Glomerular visceral epithelial cell (primary cell): ENCODE data around the gene KCNT2.

ENCODE experiments used
- DNase-seq: peaks from one replicate; pipeline ENCODE4 v3.0.0-alpha.2; 2016; ENCODE audit errors: extremely low spot score

The KCNT2 gene

GRCh38 chr1:196401452-196401833, 206.8 kb downstream of the KCNT2 start:
- DNase-seq, result no peak

DNA sequence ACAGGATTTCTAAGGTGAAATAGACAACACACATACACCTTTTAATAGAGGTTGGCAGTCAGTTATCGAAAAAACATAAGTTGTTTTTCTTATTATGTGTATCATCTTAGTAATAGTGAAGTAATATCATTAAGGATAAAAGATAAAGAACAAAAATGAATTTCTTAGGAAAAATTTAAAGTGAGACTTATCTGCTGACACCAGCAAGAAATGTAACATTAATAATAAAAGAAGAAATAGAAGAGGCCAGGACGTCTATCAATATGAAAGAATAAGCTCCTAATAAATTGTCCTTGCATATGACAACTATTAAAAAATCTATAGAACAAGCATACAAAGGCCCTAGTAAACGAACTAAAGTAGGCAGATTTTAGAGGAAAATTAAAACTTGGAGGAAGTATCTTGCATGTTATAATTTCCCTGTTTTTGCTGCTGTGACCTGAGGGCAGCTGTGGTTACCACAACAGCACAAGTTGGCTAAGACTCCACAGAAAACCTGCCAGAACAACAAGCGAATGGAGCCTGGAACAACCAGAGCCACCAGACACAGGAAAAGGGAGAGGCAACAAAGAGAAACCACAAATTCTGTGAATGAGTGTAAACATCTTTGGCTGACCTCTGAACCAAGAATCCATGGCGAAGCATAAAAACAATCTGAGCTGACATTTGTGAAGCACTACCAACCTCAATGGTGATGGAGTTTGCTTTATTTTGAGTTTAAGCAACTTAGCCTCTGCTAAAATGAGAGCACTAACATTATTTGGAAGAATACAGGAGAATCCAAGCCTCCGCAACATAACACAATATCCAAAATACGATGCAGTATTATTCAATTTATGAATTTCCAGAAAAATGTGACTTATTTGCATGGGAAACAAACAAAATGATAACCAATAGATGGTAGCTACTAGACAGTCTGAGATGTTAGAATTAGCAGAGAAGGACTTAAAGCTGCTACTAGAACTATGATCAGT, 207.5 kb downstream of the KCNT2 start:
- peak; percentile 6 for DNase-seq

DNA sequence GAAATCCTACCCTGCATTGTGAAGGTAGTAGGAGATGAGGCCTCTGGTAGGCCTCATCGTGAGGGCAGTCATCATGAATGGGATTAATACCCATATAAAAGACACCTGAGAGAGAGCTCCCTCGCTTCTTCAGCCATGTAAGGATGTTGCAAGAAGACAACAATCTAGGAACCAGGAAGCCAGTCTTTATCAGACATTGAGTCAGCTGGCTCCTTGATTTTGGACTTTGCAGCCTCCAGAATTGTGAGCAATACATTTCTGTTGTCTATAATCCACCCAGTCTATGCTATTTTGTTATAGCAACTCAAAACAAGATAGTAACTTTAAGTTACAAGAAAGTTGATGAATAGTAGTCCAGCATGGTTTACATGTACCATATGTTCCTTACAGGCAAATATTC, 208.5 kb downstream of the KCNT2 start:
- no peak for DNase-seq

DNA sequence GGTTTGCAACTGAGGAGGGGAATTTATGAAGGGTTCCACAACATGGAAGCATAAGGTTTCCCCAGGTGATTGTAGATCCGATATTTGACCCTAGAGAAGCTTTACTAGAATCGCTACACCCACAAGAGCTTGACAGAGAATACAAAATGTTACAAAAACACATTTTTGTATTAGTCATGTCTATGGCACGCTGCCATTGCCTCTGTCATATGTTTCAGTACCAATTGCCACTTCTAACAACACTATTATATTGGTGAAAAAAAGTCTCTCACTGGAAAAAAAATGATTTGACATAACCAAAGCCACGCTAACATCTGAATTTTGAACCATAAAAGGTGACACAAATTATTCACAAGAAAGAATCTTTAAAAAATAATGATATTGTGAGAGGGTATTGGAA, 214.5 kb downstream of the KCNT2 start:
- DNase-seq, result peak; percentile 35

DNA sequence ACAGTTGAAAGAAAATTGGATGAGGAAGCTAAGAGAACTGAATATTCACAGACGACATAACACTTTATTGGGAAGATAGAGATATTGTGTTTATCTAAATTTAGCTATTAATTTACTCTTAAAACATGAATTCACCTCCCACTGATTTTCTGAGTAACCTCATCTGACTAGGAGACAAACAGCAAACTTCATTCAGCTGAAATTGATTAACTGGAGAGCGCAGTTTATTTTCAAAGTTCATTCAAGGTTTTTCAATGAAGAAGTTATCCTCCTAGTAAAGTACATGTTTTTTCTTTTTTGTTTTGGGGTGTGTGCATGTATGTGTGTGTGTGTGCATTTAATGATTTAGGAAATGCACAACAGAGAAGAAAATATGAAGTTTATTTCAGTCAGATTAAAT, 215.0 kb downstream of the KCNT2 start:
- DNase-seq, result no peak

GRCh38 chr1:196387766-196388165, 220.5 kb downstream of the KCNT2 start:
- peak; percentile 4 for DNase-seq

DNA sequence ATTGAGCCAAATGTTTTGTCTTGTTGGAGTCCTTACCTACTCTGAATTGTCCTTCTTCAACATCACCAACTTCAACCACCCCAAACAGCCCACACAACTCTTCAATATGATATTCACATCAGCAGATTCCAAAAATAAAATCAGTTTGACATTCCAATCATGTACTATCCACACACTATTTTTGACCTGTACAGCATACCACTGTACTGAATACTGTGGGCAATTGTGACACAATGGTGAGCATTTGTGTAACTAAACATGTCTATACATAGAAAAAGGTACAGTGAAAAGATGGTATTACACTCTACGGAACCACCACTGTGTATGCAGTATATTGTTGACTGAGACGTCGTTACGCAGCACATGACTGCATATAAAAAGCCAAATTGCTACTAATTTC, 223.1 kb downstream of the KCNT2 start:
- no peak for DNase-seq

DNA sequence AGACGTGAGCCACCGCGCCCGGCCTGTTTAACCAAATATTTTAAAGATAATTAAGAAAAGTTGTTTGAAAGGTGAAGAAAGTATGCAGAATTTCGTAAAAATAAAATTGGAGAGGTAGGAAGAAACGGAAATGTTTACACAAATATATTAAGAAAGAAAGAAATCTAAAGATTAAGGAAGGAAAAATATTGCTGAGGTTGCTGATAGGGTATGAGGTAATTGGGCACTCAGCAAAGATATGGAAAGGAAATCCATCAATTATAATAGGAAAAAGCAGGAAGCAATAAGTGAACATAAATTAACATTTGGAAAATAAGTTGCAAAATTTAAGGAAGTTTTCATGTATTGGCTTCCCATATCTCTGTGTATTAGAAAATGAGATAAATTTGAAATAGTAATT, 225.9 kb downstream of the KCNT2 start:
- DNase-seq, result no peak

- DNase-seq, result no peak
Observed at GRCh38 chr1:196381544-196381943, 226.7 kb downstream of the KCNT2 start.

GRCh38 chr1:196380316-196380715, 227.9 kb downstream of the KCNT2 start:
- no peak for DNase-seq

DNA sequence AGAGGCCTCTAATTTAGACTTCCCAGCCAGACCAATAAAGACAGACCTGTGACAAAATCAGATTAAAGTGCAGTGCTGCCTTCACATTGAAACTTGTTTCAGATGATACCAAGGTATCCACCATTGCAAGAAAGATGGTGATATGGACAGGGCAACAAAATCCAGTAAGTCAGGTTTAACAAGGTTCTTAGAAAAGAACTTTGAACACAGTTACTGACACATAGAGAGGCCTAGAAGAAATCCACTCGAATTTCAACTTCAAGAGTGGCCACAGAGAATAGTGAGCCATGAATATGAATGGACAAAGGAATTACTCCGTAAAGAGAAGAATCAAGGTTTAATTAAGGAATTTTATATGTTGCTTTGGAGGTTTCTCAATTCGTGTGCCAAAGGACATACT, 230.4 kb downstream of the KCNT2 start:
- DNase-seq, result no peak

DNA sequence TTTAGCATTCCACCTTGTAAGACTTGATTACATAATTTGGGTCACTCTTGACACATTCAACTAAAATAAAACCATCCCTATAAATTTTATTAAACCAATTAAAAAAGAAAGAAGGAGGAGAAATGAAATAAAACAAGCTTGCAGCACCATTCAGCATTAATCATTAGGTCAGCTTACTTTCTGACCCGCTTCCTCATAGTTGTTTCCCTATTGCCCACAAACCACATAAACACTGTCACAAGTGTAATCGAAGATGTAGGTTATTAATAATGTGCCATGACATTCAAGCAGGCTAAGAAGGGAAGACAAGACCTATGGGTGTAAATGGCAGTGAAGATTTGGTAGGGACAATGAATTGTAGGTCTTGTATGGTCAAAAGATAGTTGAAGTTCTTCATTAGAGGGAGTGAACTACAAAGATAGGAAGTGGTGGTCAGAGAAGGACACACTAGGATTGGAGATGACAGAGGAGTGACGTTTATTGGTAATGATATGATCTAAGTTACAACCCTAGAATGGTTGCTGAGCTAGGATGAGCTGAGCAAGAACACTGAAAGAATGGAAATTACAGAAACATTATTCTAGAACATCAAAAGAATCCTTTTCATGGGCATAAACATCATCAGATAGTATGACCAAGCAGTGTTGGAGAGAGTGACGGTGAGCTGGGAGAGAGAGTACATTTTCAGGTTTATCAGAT, 231.5 kb downstream of the KCNT2 start:
- no peak for DNase-seq

DNA sequence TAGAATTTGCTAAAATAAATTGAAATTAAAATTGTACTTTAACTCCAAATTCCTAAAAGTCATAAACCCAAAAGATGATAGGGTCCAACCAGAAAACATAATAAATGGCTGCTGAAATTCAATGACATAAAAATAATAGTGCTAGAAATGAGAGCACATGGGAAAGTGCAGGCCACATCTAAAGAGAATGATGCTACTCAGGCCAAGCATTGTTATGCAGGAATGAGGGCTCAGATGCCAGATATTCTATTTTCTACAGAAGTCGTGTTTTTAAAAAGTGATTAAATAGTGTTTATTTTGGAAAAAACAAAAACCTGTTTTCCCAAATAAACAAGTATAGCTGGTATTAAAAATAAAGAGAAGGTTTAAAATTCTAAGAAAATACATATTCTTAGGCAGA, 234.4 kb downstream of the KCNT2 start:
- no peak for DNase-seq

GRCh38 chr1:196372896-196373536, 235.2 kb downstream of the KCNT2 start:
- DNase-seq, result peak; percentile 15

- DNase-seq, result no peak
Observed at GRCh38 chr1:196367838-196368237, 240.4 kb downstream of the KCNT2 start.

DNA sequence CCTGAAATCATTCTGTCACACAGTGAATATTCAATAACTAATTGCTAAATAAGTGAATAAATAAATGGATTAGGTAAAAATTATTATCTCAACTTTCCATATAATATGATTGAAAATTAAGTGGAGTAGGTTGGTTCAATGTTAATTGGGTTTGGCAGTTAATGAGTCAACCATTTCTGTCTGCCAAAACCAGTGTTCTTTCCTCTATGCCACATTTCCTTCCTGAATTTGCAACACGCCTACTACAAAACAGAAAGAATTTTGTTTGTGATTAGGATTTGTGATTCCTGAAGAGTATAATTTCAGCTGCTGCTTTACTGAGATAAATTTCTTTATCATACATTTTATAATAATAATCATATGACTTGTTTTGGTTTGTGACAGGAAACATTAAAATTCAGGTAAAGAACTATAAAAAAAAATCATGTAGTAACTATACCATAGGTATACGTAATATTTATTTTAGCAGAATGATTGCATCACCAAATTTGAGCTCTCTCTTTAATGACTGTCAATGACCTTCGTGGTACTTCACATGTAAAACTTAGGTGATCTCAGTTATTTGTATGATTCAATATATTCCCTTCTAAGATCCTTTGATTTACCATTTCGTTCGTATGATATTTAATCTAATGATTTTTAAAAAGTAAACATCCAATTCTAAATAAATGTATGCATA, 241.3 kb downstream of the KCNT2 start:
- DNase-seq, result no peak

DNA sequence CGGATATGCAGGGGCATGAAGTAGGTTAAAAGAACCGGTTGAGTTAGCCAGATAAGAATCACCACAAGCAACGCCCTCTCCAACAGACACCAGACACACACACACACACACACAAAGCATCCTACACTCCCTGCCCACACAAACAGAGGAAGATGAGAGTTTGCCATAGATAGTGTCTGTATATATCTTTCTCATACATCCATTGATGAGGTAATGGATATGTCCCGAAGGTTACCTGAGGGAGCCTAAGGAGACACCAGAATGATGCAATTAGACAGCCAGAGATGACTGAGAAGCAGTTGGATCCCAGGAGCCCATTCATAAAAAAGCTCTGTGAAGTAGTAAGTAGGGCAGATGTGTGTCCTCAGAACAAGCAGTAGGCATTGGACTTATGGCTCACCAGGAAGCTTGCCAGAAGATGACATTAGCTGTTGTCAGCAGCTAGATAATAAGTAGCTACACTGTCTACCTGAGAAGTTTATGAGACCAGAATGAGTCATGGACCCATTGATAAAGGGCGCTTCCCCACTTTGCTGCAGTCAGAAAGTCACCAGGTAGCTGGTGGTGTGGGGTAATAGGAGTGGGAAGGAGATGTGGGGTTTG, 247.0 kb downstream of the KCNT2 start:
- peak; percentile 48 for DNase-seq

GRCh38 chr1:196357913-196358312, 250.3 kb downstream of the KCNT2 start:
- DNase-seq, result no peak

DNA sequence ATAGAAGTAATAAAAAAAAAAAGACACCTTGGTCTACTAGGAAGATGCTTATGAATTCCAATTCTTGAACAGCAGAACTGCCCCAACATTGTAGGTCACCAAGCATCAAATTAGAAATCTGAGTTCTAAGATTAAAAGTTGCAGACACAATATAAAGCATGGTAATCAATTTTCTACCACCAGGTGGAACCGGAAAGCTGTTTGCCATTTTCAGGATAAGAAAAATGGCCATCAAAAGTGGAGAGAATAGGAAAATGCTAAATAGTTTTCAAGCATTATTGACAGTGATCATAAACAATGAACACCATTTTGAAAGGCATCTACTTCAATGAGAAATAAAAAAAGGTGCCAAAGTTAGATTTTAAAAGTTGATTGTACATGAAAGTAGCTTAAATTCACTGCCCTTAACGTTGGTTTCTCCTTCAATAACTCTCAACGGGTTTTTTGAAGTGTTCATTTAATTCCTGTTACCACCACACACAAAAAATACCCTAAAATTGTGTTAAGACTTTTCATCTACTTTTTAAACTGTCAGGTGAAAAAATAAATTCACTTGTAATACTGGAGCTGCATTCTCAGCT, 252.9 kb downstream of the KCNT2 start:
- DNase-seq, result peak; percentile 37

DNA sequence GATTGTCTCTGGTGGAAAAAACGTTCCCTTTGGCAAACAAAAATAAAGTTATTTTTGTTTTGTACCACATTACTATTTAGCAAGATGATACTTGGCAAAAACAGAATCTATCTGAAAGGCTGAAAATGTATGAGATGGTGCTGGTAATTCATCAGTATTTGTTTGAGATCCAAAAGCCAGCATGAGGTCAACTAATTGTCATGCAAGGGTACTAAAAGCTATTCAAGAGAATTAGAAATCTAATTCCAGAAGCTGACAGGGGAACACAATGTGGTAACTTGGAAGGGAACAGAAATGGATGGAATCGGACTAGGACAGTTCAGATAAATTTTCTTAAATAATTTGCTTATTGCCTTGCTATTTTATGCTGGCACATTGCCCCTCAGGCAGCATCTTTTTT, 263.8 kb downstream of the KCNT2 start:
- DNase-seq, result no peak

- no peak for DNase-seq
Observed at GRCh38 chr1:196324345-196324744, 283.9 kb downstream of the KCNT2 start.
